ENCODE data around the gene TBC1D10A.

TBC1D10A gene

DNA sequence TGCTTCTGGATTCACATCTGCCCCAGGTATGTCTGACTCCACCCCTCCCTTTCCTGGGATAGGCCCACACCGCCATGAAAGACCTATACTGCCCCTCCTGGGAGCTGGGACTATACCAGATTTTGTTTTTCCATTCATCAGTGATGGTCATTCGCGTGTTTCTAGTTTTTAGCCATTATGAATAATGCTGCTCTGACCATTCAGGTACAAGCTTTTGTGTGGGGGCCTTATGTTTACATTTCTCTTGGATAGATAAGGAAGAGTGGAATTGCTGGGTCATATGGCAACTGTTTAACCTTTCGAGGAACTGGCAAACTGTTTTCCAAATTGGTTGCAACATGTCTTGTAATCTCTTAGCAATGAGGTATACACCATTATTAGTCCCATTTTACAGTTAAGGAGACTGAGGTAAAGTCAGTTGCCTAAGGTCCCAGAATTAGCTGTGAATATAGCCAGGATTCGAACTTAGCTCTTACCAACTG lies 1.2 kb upstream of the TBC1D10A start:
- ChIA-PET CTCF (interaction anchor here (0.6 to 6.6 kb wide), 15 partner anchors 10 to 251 kb away, joined by 3 to 60 read pairs (median 3); partner anchors contain the start of gene CASTOR1), POLR2A (interaction anchor here (0.6 to 2.6 kb wide), 5 partner anchors 14 to 39 kb away, joined by 3 to 40 read pairs (median 9); partner anchors contain the start of genes CASTOR1, CCDC157 and SF3A1)
- peaks cover 10 to 38% of the 10 kb centered on the region in 2 experiments; a peak in 2 of 3 replicates for H3K36me3 ChIP-seq (ENCODE audit: control insufficient read depth in 2 of 2, insufficient read depth in 1 of 2, low read length in 2 of 2)
- H3K4me3 ChIP-seq (ENCODE audit: low read depth, low read length): no peak overlapping the region; the same call in 1 of the 2 replicates
- H3K9me3 ChIP-seq (ENCODE audit: control insufficient read depth, insufficient read depth, low read depth, low read length): no peaks in the 10 kb centered on the region
- peaks cover 11% of the 10 kb centered on the region for H3K4me1 ChIP-seq (ENCODE audit: control insufficient read depth, insufficient read depth, low read length)
- no peak overlapping the region for H3K27ac ChIP-seq (ENCODE audit: extremely low read depth, low read depth, low read length)
- TF ChIP-seq ZNF350 (tag by site-specific recombination; IDR thresholded peaks at IDR 0.05): no peak
- TF ChIP-seq, protein P1, sequence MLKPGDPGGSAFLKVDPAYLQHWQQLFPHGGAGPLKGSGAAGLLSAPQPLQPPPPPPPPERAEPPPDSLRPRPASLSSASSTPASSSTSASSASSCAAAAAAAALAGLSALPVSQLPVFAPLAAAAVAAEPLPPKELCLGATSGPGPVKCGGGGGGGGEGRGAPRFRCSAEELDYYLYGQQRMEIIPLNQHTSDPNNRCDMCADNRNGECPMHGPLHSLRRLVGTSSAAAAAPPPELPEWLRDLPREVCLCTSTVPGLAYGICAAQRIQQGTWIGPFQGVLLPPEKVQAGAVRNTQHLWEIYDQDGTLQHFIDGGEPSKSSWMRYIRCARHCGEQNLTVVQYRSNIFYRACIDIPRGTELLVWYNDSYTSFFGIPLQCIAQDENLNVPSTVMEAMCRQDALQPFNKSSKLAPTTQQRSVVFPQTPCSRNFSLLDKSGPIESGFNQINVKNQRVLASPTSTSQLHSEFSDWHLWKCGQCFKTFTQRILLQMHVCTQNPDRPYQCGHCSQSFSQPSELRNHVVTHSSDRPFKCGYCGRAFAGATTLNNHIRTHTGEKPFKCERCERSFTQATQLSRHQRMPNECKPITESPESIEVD (tag by site-specific recombination; IDR thresholded peaks at IDR 0.05): no peak
- TF ChIP-seq, protein P2, sequence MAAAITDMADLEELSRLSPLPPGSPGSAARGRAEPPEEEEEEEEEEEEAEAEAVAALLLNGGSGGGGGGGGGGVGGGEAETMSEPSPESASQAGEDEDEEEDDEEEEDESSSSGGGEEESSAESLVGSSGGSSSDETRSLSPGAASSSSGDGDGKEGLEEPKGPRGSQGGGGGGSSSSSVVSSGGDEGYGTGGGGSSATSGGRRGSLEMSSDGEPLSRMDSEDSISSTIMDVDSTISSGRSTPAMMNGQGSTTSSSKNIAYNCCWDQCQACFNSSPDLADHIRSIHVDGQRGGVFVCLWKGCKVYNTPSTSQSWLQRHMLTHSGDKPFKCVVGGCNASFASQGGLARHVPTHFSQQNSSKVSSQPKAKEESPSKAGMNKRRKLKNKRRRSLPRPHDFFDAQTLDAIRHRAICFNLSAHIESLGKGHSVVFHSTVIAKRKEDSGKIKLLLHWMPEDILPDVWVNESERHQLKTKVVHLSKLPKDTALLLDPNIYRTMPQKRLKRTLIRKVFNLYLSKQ (tag by site-specific recombination; IDR thresholded peaks at IDR 0.05; ENCODE audit: borderline replicate concordance): no peak
- TF ChIP-seq, protein P3, sequence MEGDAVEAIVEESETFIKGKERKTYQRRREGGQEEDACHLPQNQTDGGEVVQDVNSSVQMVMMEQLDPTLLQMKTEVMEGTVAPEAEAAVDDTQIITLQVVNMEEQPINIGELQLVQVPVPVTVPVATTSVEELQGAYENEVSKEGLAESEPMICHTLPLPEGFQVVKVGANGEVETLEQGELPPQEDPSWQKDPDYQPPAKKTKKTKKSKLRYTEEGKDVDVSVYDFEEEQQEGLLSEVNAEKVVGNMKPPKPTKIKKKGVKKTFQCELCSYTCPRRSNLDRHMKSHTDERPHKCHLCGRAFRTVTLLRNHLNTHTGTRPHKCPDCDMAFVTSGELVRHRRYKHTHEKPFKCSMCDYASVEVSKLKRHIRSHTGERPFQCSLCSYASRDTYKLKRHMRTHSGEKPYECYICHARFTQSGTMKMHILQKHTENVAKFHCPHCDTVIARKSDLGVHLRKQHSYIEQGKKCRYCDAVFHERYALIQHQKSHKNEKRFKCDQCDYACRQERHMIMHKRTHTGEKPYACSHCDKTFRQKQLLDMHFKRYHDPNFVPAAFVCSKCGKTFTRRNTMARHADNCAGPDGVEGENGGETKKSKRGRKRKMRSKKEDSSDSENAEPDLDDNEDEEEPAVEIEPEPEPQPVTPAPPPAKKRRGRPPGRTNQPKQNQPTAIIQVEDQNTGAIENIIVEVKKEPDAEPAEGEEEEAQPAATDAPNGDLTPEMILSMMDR (tag by site-specific recombination; IDR thresholded peaks at IDR 0.05): peak; percentile 54; the same call in 1 of the 2 replicates
- TF ChIP-seq ZNF664 (tag by site-specific recombination; IDR thresholded peaks at IDR 0.05): no peak
- TF ChIP-seq, protein P4, sequence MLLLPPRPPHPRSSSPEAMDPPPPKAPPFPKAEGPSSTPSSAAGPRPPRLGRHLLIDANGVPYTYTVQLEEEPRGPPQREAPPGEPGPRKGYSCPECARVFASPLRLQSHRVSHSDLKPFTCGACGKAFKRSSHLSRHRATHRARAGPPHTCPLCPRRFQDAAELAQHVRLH (tag by site-specific recombination; IDR thresholded peaks at IDR 0.05): 0 out of 2 replicates have a peak, but pooled peaks have one; percentile 43
- no peak for TF ChIP-seq ZNF549 (tag by site-specific recombination; IDR thresholded peaks at IDR 0.05)
- no peak for TF ChIP-seq ZSCAN23 (tag by site-specific recombination; IDR thresholded peaks at IDR 0.05)
- peak; percentile 35; the same call in 1 of the 2 replicates for TF ChIP-seq ZNF391 (tag by site-specific recombination; IDR thresholded peaks at IDR 0.05; ENCODE audit: borderline replicate concordance, low read depth)
- TF ChIP-seq ZNF140 (tag by site-specific recombination; IDR thresholded peaks at IDR 0.05): peak; percentile 63
- 0 out of 2 replicates have a peak, but pooled peaks have one; percentile 38 for TF ChIP-seq SP2 (tag by site-specific recombination; IDR thresholded peaks at IDR 0.05)
- no peak for TF ChIP-seq ZNF132 (tag by site-specific recombination; IDR thresholded peaks at IDR 0.05; ENCODE audit: borderline replicate concordance)
- TF ChIP-seq KLF1 (tag by site-specific recombination; IDR thresholded peaks at IDR 0.05): peak; percentile 9; the same call in 1 of the 2 replicates
- no peak for TF ChIP-seq ZNF624 (tag by site-specific recombination; IDR thresholded peaks at IDR 0.05)
- TF ChIP-seq ELK4 (IDR thresholded peaks at IDR 0.05; ENCODE audit: borderline replicate concordance, low read depth, low read length): no peak
- TF ChIP-seq ZNF792 (tag by site-specific recombination; IDR thresholded peaks at IDR 0.05): 0 out of 2 replicates have a peak, but pooled peaks have one; percentile 29
- TF ChIP-seq ZNF133 (tag by site-specific recombination; IDR thresholded peaks at IDR 0.05): no peak
- TF ChIP-seq, protein P5, sequence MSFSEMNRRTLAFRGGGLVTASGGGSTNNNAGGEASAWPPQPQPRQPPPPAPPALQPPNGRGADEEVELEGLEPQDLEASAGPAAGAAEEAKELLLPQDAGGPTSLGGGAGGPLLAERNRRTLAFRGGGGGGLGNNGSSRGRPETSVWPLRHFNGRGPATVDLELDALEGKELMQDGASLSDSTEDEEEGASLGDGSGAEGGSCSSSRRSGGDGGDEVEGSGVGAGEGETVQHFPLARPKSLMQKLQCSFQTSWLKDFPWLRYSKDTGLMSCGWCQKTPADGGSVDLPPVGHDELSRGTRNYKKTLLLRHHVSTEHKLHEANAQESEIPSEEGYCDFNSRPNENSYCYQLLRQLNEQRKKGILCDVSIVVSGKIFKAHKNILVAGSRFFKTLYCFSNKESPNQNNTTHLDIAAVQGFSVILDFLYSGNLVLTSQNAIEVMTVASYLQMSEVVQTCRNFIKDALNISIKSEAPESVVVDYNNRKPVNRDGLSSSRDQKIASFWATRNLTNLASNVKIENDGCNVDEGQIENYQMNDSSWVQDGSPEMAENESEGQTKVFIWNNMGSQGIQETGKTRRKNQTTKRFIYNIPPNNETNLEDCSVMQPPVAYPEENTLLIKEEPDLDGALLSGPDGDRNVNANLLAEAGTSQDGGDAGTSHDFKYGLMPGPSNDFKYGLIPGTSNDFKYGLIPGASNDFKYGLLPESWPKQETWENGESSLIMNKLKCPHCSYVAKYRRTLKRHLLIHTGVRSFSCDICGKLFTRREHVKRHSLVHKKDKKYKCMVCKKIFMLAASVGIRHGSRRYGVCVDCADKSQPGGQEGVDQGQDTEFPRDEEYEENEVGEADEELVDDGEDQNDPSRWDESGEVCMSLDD (tag by site-specific recombination; IDR thresholded peaks at IDR 0.05): no peak
- peak; percentile 63; the same call in 1 of the 2 replicates for TF ChIP-seq ZNF639 (tag by site-specific recombination; IDR thresholded peaks at IDR 0.05)
- no peak for TF ChIP-seq ZNF514 (tag by site-specific recombination; IDR thresholded peaks at IDR 0.05)
- TF ChIP-seq ZNF555 (tag by site-specific recombination; conservative IDR thresholded peaks at IDR 0.05): no peak
